ENCODE results near the gene PLPP3.

DNA sequence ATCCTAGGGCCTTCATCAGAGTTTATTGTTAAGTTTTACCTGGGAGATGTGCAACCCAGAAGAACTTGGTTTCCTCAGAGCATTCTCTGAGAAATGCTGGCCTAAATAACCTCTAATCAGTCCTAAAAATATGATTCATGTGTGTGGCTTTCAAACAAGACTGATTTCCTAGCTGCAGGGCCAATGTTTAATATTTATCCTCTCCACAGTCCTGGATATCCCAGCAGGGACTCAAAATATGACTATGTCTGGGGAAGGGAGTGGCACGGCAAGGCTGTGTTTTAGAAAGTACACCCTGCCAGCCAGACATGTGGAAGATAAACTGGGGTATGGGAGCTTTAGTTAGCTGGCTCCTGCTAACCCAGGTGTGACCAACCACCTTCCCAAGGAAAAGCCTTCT, 26.3 kb downstream of the PLPP3 start:
- TF ChIP-seq CTCF (IDR thresholded peaks at IDR 0.05) (no peak), GABPA (IDR thresholded peaks at IDR 0.05; ENCODE audit: low read depth) (no peak), RXRA (IDR thresholded peaks at IDR 0.05; ENCODE audit: borderline replicate concordance, low read depth) (no peak), CHD2 (IDR thresholded peaks at IDR 0.05; ENCODE audit: low read length, partially characterized antibody) (no peak)
- TF ChIP-seq, protein P1, sequence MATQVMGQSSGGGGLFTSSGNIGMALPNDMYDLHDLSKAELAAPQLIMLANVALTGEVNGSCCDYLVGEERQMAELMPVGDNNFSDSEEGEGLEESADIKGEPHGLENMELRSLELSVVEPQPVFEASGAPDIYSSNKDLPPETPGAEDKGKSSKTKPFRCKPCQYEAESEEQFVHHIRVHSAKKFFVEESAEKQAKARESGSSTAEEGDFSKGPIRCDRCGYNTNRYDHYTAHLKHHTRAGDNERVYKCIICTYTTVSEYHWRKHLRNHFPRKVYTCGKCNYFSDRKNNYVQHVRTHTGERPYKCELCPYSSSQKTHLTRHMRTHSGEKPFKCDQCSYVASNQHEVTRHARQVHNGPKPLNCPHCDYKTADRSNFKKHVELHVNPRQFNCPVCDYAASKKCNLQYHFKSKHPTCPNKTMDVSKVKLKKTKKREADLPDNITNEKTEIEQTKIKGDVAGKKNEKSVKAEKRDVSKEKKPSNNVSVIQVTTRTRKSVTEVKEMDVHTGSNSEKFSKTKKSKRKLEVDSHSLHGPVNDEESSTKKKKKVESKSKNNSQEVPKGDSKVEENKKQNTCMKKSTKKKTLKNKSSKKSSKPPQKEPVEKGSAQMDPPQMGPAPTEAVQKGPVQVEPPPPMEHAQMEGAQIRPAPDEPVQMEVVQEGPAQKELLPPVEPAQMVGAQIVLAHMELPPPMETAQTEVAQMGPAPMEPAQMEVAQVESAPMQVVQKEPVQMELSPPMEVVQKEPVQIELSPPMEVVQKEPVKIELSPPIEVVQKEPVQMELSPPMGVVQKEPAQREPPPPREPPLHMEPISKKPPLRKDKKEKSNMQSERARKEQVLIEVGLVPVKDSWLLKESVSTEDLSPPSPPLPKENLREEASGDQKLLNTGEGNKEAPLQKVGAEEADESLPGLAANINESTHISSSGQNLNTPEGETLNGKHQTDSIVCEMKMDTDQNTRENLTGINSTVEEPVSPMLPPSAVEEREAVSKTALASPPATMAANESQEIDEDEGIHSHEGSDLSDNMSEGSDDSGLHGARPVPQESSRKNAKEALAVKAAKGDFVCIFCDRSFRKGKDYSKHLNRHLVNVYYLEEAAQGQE (IDR thresholded peaks at IDR 0.05; ENCODE audit: low read depth, low read length), result no peak

All from SK-N-SH (cell line).